ENCODE measurements around the gene TATDN2.

GRCh38 chr3:10274601-10275000 is 26.3 kb downstream of the TATDN2 start:
- TF ChIP-seq EZH2 (IDR thresholded peaks at IDR 0.05; ENCODE audit: insufficient read depth, poor library complexity, severe bottlenecking) (no peak), EZH2phosphoT487 (IDR thresholded peaks at IDR 0.05; ENCODE audit: insufficient read depth, low read depth) (no peak)

Measured in GM23248 (cell line).